BE2C (cell line): ENCODE measurements around the gene NTHL1.

Experiments used
- DNase-seq: peaks from one replicate; pipeline ENCODE4 v3.0.0-alpha.2; 2020
- H3K27me3 ChIP-seq: fragments of 250-450 bp; sonication (Bioruptor Pico); 2 replicates; pipeline ENCODE4 v1.5.1; 2020; ENCODE audit warnings: mild to moderate bottlenecking
- H3K36me3 ChIP-seq: fragments of 250-450 bp; sonication (Bioruptor Pico); 2 replicates; pipeline ENCODE4 v1.5.1; 2020; ENCODE audit warnings: mild to moderate bottlenecking
- H3K4me1 ChIP-seq: fragments of 250-450 bp; sonication (Bioruptor Pico); 2 replicates; pipeline ENCODE4 v1.5.1; 2020
- H3K4me3 ChIP-seq: 2 replicates; pipeline ENCODE4 v1.5.1; 2011; ENCODE audit warnings: low read depth, low read length
- H3K9me3 ChIP-seq: fragments of 250-450 bp; sonication (Bioruptor Pico); 2 replicates; pipeline ENCODE4 v1.5.1; 2020
- CTCF ChIP-seq: IDR thresholded peaks from 2 replicates; pipeline ENCODE4 v1.5.1; 2012; ENCODE audit warnings: mild to moderate bottlenecking, low read depth, low read length

Gene NTHL1

GRCh38 chr16:2003827-2004641 lies 43.6 kb downstream of the NTHL1 start:
- peak overlapping the region; percentile 19; the same call in 1 of the 2 replicates for H3K4me3 ChIP-seq
- H3K36me3 ChIP-seq: peaks cover 65% of the 10 kb centered on the region
- peak; percentile 99 for DNase-seq
- no peaks in the 10 kb centered on the region for H3K9me3 ChIP-seq
- TF ChIP-seq CTCF: peak; percentile 97
- no peaks in the 10 kb centered on the region for H3K27me3 ChIP-seq
- peaks cover 29% of the 10 kb centered on the region for H3K4me1 ChIP-seq

GRCh38 chr16:2003231-2003826 lies 44.3 kb downstream of the NTHL1 start:
- no peak for DNase-seq
- Histone ChIP-seq H3K4me3 (no peak overlapping the region), H3K27me3 (no peaks in the 10 kb centered on the region), H3K36me3 (peaks cover 72% of the 10 kb centered on the region), H3K4me1 (peaks cover 29% of the 10 kb centered on the region), H3K9me3 (no peaks in the 10 kb centered on the region)
- no peak for TF ChIP-seq CTCF

- no peak for TF ChIP-seq CTCF
- Histone ChIP-seq H3K36me3 (peaks cover 72% of the 10 kb centered on the region), H3K4me3 (no peak overlapping the region), H3K4me1 (peaks cover 25% of the 10 kb centered on the region), H3K9me3 (no peaks in the 10 kb centered on the region), H3K27me3 (no peaks in the 10 kb centered on the region)
- DNase-seq: peak; percentile 18
Measured at GRCh38 chr16:2002406-2003230, 45.0 kb downstream of the NTHL1 start.

- DNase-seq: no peak
- TF ChIP-seq CTCF: no peak
- Histone ChIP-seq H3K9me3 (no peaks in the 10 kb centered on the region), H3K36me3 (peaks cover 77% of the 10 kb centered on the region), H3K27me3 (no peaks in the 10 kb centered on the region), H3K4me1 (peaks cover 22% of the 10 kb centered on the region), H3K4me3 (no peak overlapping the region)
Measured at GRCh38 chr16:2001456-2002355, 45.9 kb downstream of the NTHL1 start.

- Histone ChIP-seq H3K9me3 (no peaks in the 10 kb centered on the region), H3K4me3 (no peak overlapping the region), H3K36me3 (peaks cover 77% of the 10 kb centered on the region), H3K4me1 (peaks cover 19% of the 10 kb centered on the region), H3K27me3 (no peaks in the 10 kb centered on the region)
- TF ChIP-seq CTCF: no peak
- peak; percentile 8 for DNase-seq
Measured at GRCh38 chr16:2001035-2001434, 46.6 kb downstream of the NTHL1 start.
